ENCODE results near the gene GON7. TPM values are rescaled to one million over a fixed set of nuclear protein-coding genes. Genes with fewer than 3 reads are reported as not detected.

The GON7 gene
- total RNA-seq, 1 donor from 2014 or later: 13.5 TPM

- Mint-ChIP-seq H3K27ac (ENCODE audit: unreplicated experiment) (no peak overlapping the region), H3K4me1 (peaks cover 8% of the 10 kb centered on the region), H3K27me3 (ENCODE audit: low read depth) (no peaks in the 10 kb centered on the region), H3K4me3 (no peak overlapping the region), H3K9me3 (no peaks in the 10 kb centered on the region), H3K36me3 (ENCODE audit: low read depth) (no peaks in the 10 kb centered on the region)
- no peak for TF ChIP-seq CTCF (conservative IDR thresholded peaks at IDR 0.05)
- no peak for DNase-seq (ENCODE audit: low read depth, low spot score)
These were observed 51.2 kb downstream of the GON7 start for GRCh38 chr14:93155667-93156066.

- H3K27me3 Mint-ChIP-seq (ENCODE audit: low read depth): no peaks in the 10 kb centered on the region
- H3K4me3 Mint-ChIP-seq: no peak overlapping the region
- no peaks in the 10 kb centered on the region for H3K9me3 Mint-ChIP-seq
- no peak for DNase-seq (ENCODE audit: low read depth, low spot score)
- H3K27ac Mint-ChIP-seq (ENCODE audit: unreplicated experiment): no peak overlapping the region
- H3K36me3 Mint-ChIP-seq (ENCODE audit: low read depth): no peaks in the 10 kb centered on the region
- TF ChIP-seq CTCF (conservative IDR thresholded peaks at IDR 0.05): no peak
- H3K4me1 Mint-ChIP-seq: peaks cover 16% of the 10 kb centered on the region
These were observed 53.7 kb downstream of the GON7 start for GRCh38 chr14:93153121-93153520.

Other genes starting within 250 kb of the GON7 start
- gene ITPK1, start 91.1 kb downstream of the GON7 start, total RNA-seq: 59.8 and 63.8 TPM in 2 replicates
- 19.5 and 20.5 TPM in 2 replicates for gene MOAP1, start 22.2 kb downstream of the GON7 start, total RNA-seq
- 31.1 and 31.2 TPM in 2 replicates for gene LYSET, start 21.7 kb downstream of the GON7 start, total RNA-seq
- gene UBR7, start 191 bp upstream of the GON7 start, total RNA-seq: 38.8 and 41.6 TPM in 2 replicates
- 38.0 and 46.0 TPM in 2 replicates for gene BTBD7, start 126.0 kb upstream of the GON7 start, total RNA-seq
- not detected in 2 replicates for gene COX8C, start 140.1 kb upstream of the GON7 start, total RNA-seq
- 2.2 and 2.3 TPM in 2 replicates for gene UNC79, start 223.9 kb upstream of the GON7 start, total RNA-seq

Measured in neural crest cell (in vitro differentiated cells).